ENCODE results near the gene TSSC4. TPM values are rescaled to one million over a fixed set of nuclear protein-coding genes. Genes with fewer than 3 reads are reported as not detected.
A peak's percentile ranks its signal among the peaks of the same experiment; 100 is the strongest.

TSSC4 gene
- total and polyA plus RNA-seq, 9 of the 15 experiments (the other 6 are each of a cell fraction or from before 2014, with no cell fraction given), result 0.41 to 54.2 (median 11.0) TPM

- intact Hi-C loops (cut with micrococcal nuclease), result no loop called here
- CTCF ChIA-PET (ENCODE audit: low intra/inter-chr PET ratio), result interaction anchor here (0.6 kb wide), 1 partner anchor 132 kb away, joined by 3 read pairs; no protein-coding TSS in a partner anchor
- ATAC-seq (no peak), DNase-seq (ENCODE audit: extremely low read depth in 1 of 4, low spot score in 3 of 4) (no peak), FAIRE-seq (no peak)
- peaks cover 12% of the 10 kb centered on the region for H3K9me1 ChIP-seq (ENCODE audit: control insufficient read depth, insufficient read depth, low read length)
- no TSS peak for BruUV-seq (replicated peaks)
- peaks cover 25% of the 10 kb centered on the region for H4K20me1 ChIP-seq (replicated peaks; ENCODE audit: control insufficient read depth, insufficient read depth, low read length)
- in situ Hi-C loops (cut with MboI), result no loop called here
- TF ChIP-seq POLR2G (IDR thresholded peaks at IDR 0.05; ENCODE audit: low read depth, low read length) (peak; percentile 5), E2F1 (CRISPR knock-in tag; IDR thresholded peaks at IDR 0.05) (no peak)
- peak overlapping the region in 1 of 2 experiments; percentile 68; a peak in 1 of 4 replicates for H3K9ac ChIP-seq (ENCODE audit: insufficient read depth in 1 of 2, low read depth in 2 of 2, low read length in 2 of 2)
- peaks cover 78% of the 10 kb centered on the region; the same call in 2 of the 3 replicates for H3K36me3 ChIP-seq (ENCODE audit: control insufficient read depth, insufficient read depth, low read length)
- H3K9me3 ChIP-seq (replicated peaks; ENCODE audit: control insufficient read depth, insufficient read depth, low read depth, low read length), result no peaks in the 10 kb centered on the region
- H3K27me3 ChIP-seq (ENCODE audit: control insufficient read depth in 2 of 2, insufficient read depth in 2 of 2, low read length in 2 of 2), result no peaks in the 10 kb centered on the region
- no peak overlapping the region for H3K27ac ChIP-seq (ENCODE audit: extremely low read depth, low read depth, low read length)
- WGBS (ENCODE audit: insufficient coverage, low coverage, missing lambda C conversion rate), result 89% methylated on average over 25 of the region's 34 CpGs
- H3K79me2 ChIP-seq (ENCODE audit: control insufficient read depth, insufficient read depth, low read length), result peaks cover 30% of the 10 kb centered on the region
- H3K4me1 ChIP-seq (replicated peaks in 1 of 2; ENCODE audit: control insufficient read depth in 2 of 2, insufficient read depth in 2 of 2, low read length in 2 of 2), result peaks cover 10 to 82% of the 10 kb centered on the region in 2 experiments; a peak in 4 of 5 replicates
- no peak overlapping the region for H2AFZ ChIP-seq (ENCODE audit: low read depth, low read length)
- POLR2A ChIA-PET, result interaction anchor here (0.7 kb wide), 1 partner anchor 12 kb away, joined by 3 read pairs; no protein-coding TSS in a partner anchor
- H3K4me2 ChIP-seq (ENCODE audit: insufficient read depth, low read length), result no peak overlapping the region
- no peak overlapping the region for H3K4me3 ChIP-seq
Observed at GRCh38 chr11:2393941-2394817, 6.4 kb upstream of the TSSC4 start.

All from K562 (cell line).